Upper lobe of right lung (tissue), 1 donor: Measurements from ENCODE around the gene ARMH3. TPM values are rescaled to one million over a fixed set of nuclear protein-coding genes. Genes with fewer than 3 reads are reported as not detected.
"Not testable (repeated sequence)": the region's sequence is repeated elsewhere in the genome, so short reads cannot be mapped to it uniquely, and the experiment has no call there.

ENCODE experiments used
- ATAC-seq: fragments of 200-7000 bp; cut with Tn5 transposase; one replicate; pipeline ENCODE4 v1.9.1; 2020; ENCODE audit warnings: mild to moderate bottlenecking, moderate library complexity
- DNase-seq: peaks from one replicate; pipeline ENCODE4 v3.0.0-alpha.2; 2020
- H3K27ac ChIP-seq: fragments of 200-600 bp; one replicate; pipeline ENCODE4 v1.8.0; 2022
- H3K27me3 ChIP-seq: fragments of 200-600 bp; one replicate; pipeline ENCODE4 v1.8.0; 2022; ENCODE audit warnings: mild to moderate bottlenecking
- H3K36me3 ChIP-seq: fragments of 200-600 bp; one replicate; pipeline ENCODE4 v1.8.0; 2022
- H3K4me1 ChIP-seq: fragments of 200-600 bp; one replicate; pipeline ENCODE4 v1.8.0; 2022
- H3K4me3 ChIP-seq: fragments of 200-600 bp; one replicate; pipeline ENCODE4 v1.8.0; 2022; ENCODE audit warnings: mild to moderate bottlenecking
- H3K9me3 ChIP-seq: fragments of 200-600 bp; one replicate; pipeline ENCODE4 v1.8.0; 2022
- intact Hi-C: fragments of 100-400 bp; cut with DNase I; formaldehyde crosslinking; loops from one replicate; pipeline ENCODE4 v1.11.0; 2022
- total RNA-seq: library from RNA; stranded (reverse); fragmentation: NEBNext Ultra II Directional; extraction: Animal tissue kit (Norgen Biotek cat#: 25700); gene quantifications from one replicate; pipeline ENCODE4 v1.2.1, GENCODE V29; 2021
- TF ChIP-seq, protein P1 (sequence below): fragments of 200-600 bp; IDR thresholded peaks from one replicate; pipeline ENCODE4 v1.8.0; 2022; ENCODE audit warnings: antibody characterized with exemption
- donor health status: DM: no; HTN: yes; CAD: no; lungs with severe emphysema.

Gene ARMH3
- total RNA-seq, 1 donor from 2014 or later, result 37.2 TPM

GRCh38 chr10:102017295-102017694, 38.7 kb downstream of the ARMH3 start:
- intact Hi-C loops, result no loop called here

DNA sequence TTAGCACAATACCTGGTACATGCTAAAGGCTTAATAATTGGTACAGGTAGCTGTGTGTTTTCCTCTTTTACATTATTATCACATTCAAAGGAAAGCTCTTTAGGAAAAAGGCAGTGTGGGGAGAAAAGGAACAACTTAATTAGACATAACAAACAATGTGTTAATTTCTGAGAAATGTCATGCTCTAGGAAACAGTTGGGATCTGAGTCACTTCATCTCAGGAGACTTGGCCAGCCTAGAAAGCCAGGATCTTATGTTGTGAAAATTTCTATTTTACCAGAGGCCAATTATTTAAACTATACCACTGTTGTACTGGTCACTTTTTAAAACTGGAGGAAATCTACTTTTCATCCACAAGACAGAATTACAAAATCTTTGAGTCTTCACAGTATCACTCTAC, 39.6 kb downstream of the ARMH3 start:
- no peaks in the 10 kb centered on the region for H3K9me3 ChIP-seq
- no peak overlapping the region for H3K4me3 ChIP-seq
- no peaks in the 10 kb centered on the region for H3K4me1 ChIP-seq
- H3K27me3 ChIP-seq, result no peaks in the 10 kb centered on the region
- intact Hi-C loops, result no loop called here
- DNase-seq (no peak), ATAC-seq (no peak)
- peaks cover 74% of the 10 kb centered on the region for H3K36me3 ChIP-seq
- no peak overlapping the region for H3K27ac ChIP-seq
- TF ChIP-seq, protein P1, sequence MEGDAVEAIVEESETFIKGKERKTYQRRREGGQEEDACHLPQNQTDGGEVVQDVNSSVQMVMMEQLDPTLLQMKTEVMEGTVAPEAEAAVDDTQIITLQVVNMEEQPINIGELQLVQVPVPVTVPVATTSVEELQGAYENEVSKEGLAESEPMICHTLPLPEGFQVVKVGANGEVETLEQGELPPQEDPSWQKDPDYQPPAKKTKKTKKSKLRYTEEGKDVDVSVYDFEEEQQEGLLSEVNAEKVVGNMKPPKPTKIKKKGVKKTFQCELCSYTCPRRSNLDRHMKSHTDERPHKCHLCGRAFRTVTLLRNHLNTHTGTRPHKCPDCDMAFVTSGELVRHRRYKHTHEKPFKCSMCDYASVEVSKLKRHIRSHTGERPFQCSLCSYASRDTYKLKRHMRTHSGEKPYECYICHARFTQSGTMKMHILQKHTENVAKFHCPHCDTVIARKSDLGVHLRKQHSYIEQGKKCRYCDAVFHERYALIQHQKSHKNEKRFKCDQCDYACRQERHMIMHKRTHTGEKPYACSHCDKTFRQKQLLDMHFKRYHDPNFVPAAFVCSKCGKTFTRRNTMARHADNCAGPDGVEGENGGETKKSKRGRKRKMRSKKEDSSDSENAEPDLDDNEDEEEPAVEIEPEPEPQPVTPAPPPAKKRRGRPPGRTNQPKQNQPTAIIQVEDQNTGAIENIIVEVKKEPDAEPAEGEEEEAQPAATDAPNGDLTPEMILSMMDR, result no peak

More at GRCh38 chr10:102017295-102017694, 38.7 kb downstream of the ARMH3 start:
- DNase-seq (no peak), ATAC-seq (no peak)
- no peaks in the 10 kb centered on the region for H3K4me1 ChIP-seq
- TF ChIP-seq, protein P1, result no peak
- H3K9me3 ChIP-seq, result no peaks in the 10 kb centered on the region
- H3K27ac ChIP-seq, result no peak overlapping the region
- no peak overlapping the region for H3K4me3 ChIP-seq
- no peaks in the 10 kb centered on the region for H3K27me3 ChIP-seq
- peaks cover 69% of the 10 kb centered on the region for H3K36me3 ChIP-seq

- ATAC-seq (no peak), DNase-seq (no peak)
- H3K36me3 ChIP-seq, result peaks cover 60% of the 10 kb centered on the region
- no peaks in the 10 kb centered on the region for H3K27me3 ChIP-seq
- no peaks in the 10 kb centered on the region for H3K9me3 ChIP-seq
- TF ChIP-seq, protein P1, result no peak
- no peak overlapping the region for H3K4me3 ChIP-seq
- no peak overlapping the region for H3K27ac ChIP-seq
- H3K4me1 ChIP-seq, result no peaks in the 10 kb centered on the region
- intact Hi-C loops, result no loop called here
Measured at GRCh38 chr10:102010961-102011360, 45.0 kb downstream of the ARMH3 start.

GRCh38 chr10:102009801-102010425, 46.1 kb downstream of the ARMH3 start:
- DNase-seq (no peak), ATAC-seq (peak; percentile 99)
- Histone ChIP-seq H3K9me3 (no peaks in the 10 kb centered on the region), H3K4me3 (no peak overlapping the region), H3K4me1 (no peaks in the 10 kb centered on the region), H3K27ac (no peak overlapping the region), H3K36me3 (peaks cover 65% of the 10 kb centered on the region), H3K27me3 (no peaks in the 10 kb centered on the region)
- intact Hi-C loops, result no loop called here
- TF ChIP-seq, protein P1, result peak; percentile 91

DNA sequence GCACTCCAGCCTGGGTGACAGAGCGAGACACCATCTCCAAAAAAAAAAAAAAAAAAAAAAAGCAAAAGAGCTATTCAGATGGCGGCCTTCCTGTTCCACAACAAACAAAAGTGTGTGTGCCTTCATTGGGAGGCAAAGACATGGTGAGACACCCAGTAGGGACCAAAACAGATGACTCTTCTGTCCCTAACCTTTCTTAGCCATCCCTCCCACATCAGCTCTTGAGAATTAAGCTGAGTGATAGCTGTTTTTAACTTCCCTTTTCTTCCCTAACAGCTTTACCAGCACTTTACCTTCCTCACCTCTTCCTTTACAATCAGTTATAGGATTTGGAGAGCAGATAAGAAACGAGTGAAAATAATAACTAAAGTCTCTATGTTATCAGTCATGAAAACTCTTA, 48.2 kb downstream of the ARMH3 start:
- DNase-seq (no peak), ATAC-seq (no peak)
- Histone ChIP-seq H3K4me3 (no peak overlapping the region), H3K27me3 (no peaks in the 10 kb centered on the region), H3K9me3 (no peaks in the 10 kb centered on the region), H3K36me3 (peaks cover 64% of the 10 kb centered on the region), H3K4me1 (no peaks in the 10 kb centered on the region), H3K27ac (no peak overlapping the region)
- TF ChIP-seq, protein P1, result no peak
- intact Hi-C loops, result no loop called here

DNA sequence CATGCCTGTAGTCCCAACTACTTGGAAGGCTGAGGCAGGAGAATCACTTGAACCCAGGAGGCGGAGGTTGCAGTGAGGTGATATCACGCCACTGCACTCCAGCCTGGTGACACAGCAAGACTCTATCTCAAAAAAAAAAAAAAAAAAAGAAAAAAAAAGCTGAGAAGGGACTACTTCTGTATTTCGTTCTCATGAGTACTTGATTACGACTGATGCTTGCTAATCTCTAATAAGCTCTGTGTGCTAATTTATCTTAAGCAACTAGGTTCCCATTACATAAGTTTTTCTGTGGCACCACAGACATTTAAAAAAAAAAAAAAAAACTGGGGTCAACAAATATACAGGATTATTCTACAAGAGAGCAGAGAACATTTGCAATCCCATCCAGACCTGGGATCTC, 48.9 kb downstream of the ARMH3 start:
- H3K9me3 ChIP-seq, ATAC-seq, H3K4me3 ChIP-seq, H3K27ac ChIP-seq, H3K4me1 ChIP-seq, intact Hi-C loops, H3K27me3 ChIP-seq, DNase-seq: not testable (repeated sequence)
- H3K36me3 ChIP-seq, result peaks cover 59% of the 10 kb centered on the region
